GM21528 (cell line): Measurements from ENCODE around the gene SPINK5.

Experiments used
- ATAC-seq: cut with Tn5 transposase; IDR thresholded peaks from one replicate; pipeline ENCODE4 v1.9.1; 2021; ENCODE audit warnings: mild to moderate bottlenecking, moderate library complexity; ENCODE audit not compliant: unreplicated experiment, low FRiP score

SPINK5 gene

DNA sequence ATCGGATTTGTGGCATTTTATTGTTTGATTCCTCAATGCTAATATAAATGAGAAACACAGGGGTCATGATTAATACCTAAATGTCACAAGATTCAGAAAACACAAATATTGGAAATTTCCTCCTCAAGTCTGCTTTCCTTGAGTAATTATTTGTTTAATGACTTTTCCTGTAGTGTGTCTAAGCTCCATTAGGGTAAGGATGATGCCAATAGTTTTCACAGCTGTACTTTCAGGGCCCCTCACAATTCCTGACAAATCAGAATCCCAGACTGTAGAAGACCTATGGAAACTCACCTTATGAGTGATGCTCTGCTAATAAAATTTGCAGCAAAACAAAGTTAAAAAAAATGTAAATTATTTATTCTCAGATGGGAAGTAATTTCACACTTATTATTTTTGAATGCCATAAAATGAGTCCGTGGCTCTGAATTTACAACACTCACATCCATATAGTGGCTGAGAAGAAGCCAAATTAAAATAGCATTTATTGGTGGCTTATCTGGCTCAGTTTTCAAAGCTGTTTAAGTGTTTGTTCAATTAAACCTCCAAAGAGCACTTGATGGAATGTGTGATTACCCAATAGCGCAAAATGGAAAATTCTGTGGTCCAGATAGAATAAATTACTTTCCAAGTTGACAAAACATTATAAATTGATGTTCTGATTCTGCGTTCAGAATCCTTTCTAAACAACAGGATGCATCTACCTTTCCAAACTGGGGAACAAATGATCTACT, 102.9 kb downstream of the SPINK5 start:
- no peak for ATAC-seq

DNA sequence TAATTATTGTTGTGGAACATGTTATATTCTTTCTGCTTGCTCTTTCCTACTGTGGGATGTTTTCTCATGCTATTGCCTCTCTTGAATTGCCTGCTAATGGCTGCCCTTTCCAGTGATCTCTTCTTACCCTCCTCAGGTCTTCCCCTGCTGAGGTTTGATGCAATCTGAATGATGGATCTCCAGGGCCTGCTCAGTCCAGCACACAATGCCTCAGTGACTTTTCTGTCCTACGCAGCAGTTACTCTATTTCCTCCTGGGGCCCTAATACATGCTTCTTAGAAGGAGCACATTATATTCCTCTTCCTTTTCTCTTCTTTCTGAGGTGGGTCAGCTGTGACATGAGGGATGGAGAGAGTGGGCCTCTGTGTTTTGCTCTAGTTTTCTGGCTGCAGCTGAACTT, 104.5 kb downstream of the SPINK5 start, which contains the start of gene SPINK14:
Gene SPINK14, plus strand, starts transcription at position 301 of the 400 bp plus-strand sequence. CDS start 1,187 bp downstream, outside the sequence.
- no peak for ATAC-seq

DNA sequence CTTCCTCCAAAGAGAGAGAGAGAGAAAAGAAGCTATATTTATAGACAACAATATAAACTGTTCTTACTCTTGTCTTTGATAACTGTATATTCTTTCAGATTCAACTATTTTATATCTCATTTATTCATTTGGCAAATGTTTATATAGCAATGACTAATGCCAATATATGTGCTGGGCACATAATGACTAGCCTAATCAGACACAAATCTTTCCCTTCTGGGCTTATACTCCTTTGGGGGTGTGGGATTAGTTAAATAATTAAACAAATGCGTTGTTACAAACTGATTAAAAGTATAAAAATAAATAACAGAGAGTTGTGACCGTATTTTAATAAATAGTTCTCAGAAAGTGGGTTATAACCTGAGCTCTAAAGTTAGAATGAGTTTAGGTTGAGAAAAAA, 108.6 kb downstream of the SPINK5 start:
- no peak for ATAC-seq

DNA sequence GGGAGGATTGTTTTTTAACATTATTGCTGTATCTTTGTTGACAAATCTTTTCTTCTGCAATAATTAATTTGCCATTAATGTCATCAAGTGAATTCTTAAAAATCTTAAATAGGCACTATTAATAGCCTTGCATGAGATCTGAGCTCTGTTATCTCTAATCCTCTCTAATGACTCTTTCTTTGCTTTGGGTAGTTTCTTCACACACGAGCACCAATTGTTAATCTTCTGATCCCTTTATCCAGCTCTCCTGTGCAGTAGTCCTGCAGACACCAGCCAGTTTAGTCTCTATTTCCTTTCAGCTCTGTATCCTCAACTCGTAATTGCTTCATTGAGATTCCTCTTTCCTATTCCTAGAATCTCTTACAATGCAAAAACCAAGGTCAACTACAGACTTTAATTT, 112.7 kb downstream of the SPINK5 start:
- no peak for ATAC-seq

DNA sequence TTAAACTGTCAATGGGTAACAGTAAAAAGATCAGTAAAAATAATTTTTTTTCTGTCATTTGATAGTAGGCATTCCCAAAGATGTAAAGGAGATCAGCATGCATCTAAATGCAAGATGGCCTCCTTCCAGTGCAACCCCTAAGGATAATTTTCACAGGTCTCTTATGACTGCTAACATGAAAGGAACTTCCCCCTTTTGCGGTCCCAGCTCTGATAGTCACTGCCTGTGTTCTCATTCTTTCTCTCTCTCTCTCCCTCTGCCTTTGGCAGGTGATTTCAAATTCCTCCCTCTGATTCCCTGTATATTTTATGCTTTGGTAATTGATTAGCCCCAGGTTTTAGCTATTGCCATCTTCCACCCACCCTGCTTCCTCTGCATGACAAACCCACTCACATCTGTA, 113.4 kb downstream of the SPINK5 start:
- no peak for ATAC-seq

DNA sequence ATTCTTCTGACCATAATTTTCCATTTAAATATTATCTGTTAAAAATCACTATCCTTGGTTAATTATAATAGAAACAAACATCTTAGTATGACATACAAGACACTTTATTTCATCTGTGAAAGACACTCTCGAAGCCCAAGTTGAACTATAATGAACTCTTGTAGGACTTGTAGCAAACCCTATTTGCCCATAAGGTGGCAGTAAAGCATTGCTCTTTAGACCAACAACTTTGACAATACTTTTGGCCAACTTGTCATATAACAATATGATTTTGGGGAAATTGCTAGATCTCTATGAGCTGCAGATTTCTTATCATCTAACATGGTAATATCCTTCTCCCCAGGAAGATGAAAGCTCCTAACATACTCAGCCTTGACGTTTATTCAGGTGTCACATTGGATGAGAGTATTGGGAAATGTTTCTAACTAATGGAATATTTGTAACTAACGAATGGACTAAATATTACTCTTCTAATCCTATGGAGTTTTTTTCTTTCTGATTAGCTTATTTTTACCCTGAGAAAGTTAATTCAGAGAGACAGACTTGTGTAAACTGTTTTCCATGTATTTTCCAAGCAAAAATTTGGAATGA, 115.5 kb downstream of the SPINK5 start:
- ATAC-seq, result no peak

DNA sequence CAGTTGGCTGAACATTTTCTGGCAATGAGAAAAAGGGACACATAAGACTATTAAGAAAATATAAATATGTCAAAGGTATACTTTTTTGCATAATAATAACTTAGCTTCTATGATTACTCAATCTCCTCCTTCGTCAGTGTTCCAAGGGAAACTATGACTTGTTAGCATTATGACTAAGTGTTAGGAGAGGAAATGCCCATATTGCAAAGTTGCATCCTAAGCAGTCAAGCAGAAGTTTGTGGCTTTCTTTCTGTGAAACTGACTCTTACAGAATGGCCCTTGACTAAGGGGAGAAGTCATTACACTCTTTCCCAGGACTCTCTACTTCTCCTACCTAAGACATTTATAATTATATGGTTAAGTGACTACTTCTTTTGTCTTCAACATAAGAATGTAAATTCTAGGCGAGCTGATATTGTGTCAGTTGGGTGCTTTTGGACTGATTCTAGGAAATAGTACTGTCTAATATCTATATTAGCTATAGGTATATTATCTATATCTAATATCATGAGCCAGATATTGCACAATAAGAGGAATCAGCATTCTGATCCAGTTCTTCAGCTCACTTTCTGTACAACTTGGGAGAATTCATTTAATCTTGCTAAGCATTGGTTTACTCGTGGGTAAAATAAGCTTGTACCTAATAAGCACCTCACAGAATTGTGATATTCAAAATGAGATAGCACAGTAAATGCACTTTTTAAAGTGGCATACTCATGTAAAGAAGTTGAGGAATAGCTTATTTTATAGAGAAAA, 122.6 kb downstream of the SPINK5 start:
- ATAC-seq, result peak; percentile 64
